K562 (cell line): Measurements from ENCODE around the gene TARM1. TPM values are rescaled to one million over a fixed set of nuclear protein-coding genes. Genes with fewer than 3 reads are reported as not detected.

Experiments
- BHLHE40 ChIP-seq: IDR thresholded peaks from 2 replicates; pipeline ENCODE4 v1.6.1; 2011; ENCODE audit warnings: low read length, improper control_type of control experiment
- BMI1 ChIP-seq: fragments of 150-350 bp; IDR thresholded peaks from 2 replicates; pipeline ENCODE4 v1.6.1; 2014; ENCODE audit warnings: low read length
- CBX2 ChIP-seq: fragments of 200-600 bp; sonication (generic); IDR thresholded peaks from one replicate; pipeline ENCODE4 v1.6.1; 2012; ENCODE audit warnings: mild to moderate bottlenecking, low read length, inconsistent platforms; ENCODE audit not compliant: insufficient read depth, poor library complexity, severe bottlenecking
- DDX20 ChIP-seq: fragments of 450-650 bp; IDR thresholded peaks from 2 replicates; pipeline ENCODE4 v1.6.1; 2016; ENCODE audit warnings: missing genetic modification characterization, low read depth, mild to moderate bottlenecking, missing compliant biosample characterization, moderate library complexity
- HNRNPK ChIP-seq: fragments of 200-400 bp; formaldehyde crosslinking; IDR thresholded peaks from one replicate; pipeline ENCODE4 v1.6.1; 2018; ENCODE audit warnings: mild to moderate bottlenecking, low read depth, low read length; ENCODE audit not compliant: poor library complexity, severe bottlenecking
- KAT8 ChIP-seq: fragments of 450-650 bp; IDR thresholded peaks from 2 replicates; pipeline ENCODE4 v1.6.1; 2016; ENCODE audit warnings: low read depth, mild to moderate bottlenecking
- LEF1 ChIP-seq: fragments of 450-650 bp; IDR thresholded peaks from 2 replicates; pipeline ENCODE4 v1.6.1; 2016; ENCODE audit warnings: mild to moderate bottlenecking
- MTA2 ChIP-seq: fragments of 450-650 bp; IDR thresholded peaks from 2 replicates; pipeline ENCODE4 v1.6.1; 2016; ENCODE audit warnings: low read depth
- NUFIP1 ChIP-seq: fragments of 450-650 bp; IDR thresholded peaks from 2 replicates; pipeline ENCODE4 v1.6.1; 2018; ENCODE audit not compliant: partially characterized antibody
- POLR2B ChIP-seq: fragments of 450-650 bp; IDR thresholded peaks from 2 replicates; pipeline ENCODE4 v1.6.1; 2018; ENCODE audit warnings: low read depth; ENCODE audit not compliant: partially characterized antibody
- POLR3G ChIP-seq: IDR thresholded peaks from 2 replicates; pipeline ENCODE4 v1.6.1; 2011; ENCODE audit not compliant: insufficient read length, insufficient replicate concordance; ENCODE audit errors: extremely low read depth
- RBM39 ChIP-seq: fragments of 200-400 bp; formaldehyde crosslinking; optimal IDR thresholded peaks from 2 replicates; pipeline ENCODE3; 2018; ENCODE audit warnings: low read depth, low read length
- SAFB ChIP-seq: fragments of 200-400 bp; formaldehyde crosslinking; IDR thresholded peaks from 2 replicates; pipeline ENCODE4 v1.6.1; 2017; ENCODE audit warnings: low read depth, low read length, borderline replicate concordance
- SMARCA4 ChIP-seq: fragments of 450-650 bp; IDR thresholded peaks from 2 replicates; pipeline ENCODE4 v1.6.1; 2016
- TARDBP ChIP-seq: fragments of 450-650 bp; IDR thresholded peaks from 2 replicates; pipeline ENCODE4 v1.6.1; 2016
- TEAD2 ChIP-seq: fragments of 450-650 bp; IDR thresholded peaks from 2 replicates; pipeline ENCODE4 v1.6.1; 2016; ENCODE audit warnings: missing genetic modification characterization, control low read depth, missing compliant biosample characterization
- USF1 ChIP-seq: sonication (generic); formaldehyde crosslinking; IDR thresholded peaks from 2 replicates; pipeline ENCODE4 v1.9.0; 2022; ENCODE audit warnings: mild to moderate bottlenecking, missing genetic modification reagents
- ZBTB17 ChIP-seq: fragments of 450-650 bp; formaldehyde crosslinking; IDR thresholded peaks from 2 replicates; pipeline ENCODE4 v1.4.0; 2020; ENCODE audit warnings: mild to moderate bottlenecking
- ZKSCAN8 ChIP-seq: fragments of 200-800 bp; sonication (Bioruptor generic); IDR thresholded peaks from 2 replicates; pipeline ENCODE4 v1.6.1; 2016; ENCODE audit warnings: missing genetic modification characterization, missing compliant biosample characterization
- ZNF253 ChIP-seq: fragments of 250-450 bp; sonication (Bioruptor Pico); conservative IDR thresholded peaks from 2 replicates; pipeline ENCODE4 v1.6.1; 2021; ENCODE audit warnings: mild to moderate bottlenecking
- ZNF444 ChIP-seq: fragments of 250-450 bp; sonication (Bioruptor Pico); IDR thresholded peaks from 2 replicates; pipeline ENCODE4 v1.4.0; 2020; ENCODE audit warnings: mild to moderate bottlenecking, moderate library complexity
- ZNF699 ChIP-seq: fragments of 250-450 bp; sonication (Bioruptor Pico); IDR thresholded peaks from 2 replicates; pipeline ENCODE4 v1.8.0; 2021; ENCODE audit warnings: mild to moderate bottlenecking, moderate library complexity; ENCODE audit not compliant: insufficient replicate concordance
- polyA plus RNA-seq, 8 experiments: library from polyadenylated mRNA; depleted of rRNA in 4 of 8; stranded (reverse) in 5 of 8; unstranded in 3 of 8; fragments of >200 nt; fragmentation: Nextera tagmentation in 2 of 8; fragmentation: Illumina TruSeq in 1 of 8; extraction: Ambion mirVana in 2 of 8; extraction: Trizol in 1 of 8; gene quantifications; 2 replicates each; pipeline versions ENCODE4 v1.2.1 to v1.2.3, GENCODE V29; 2011 to 2014; ENCODE audit warnings: inconsistent platforms in 1 of 8, missing spikeins in 1 of 8
- total RNA-seq, 7 experiments: library from RNA; depleted of rRNA in 6 of 7; stranded (reverse); fragments of >200 nt in 6 of 7; fragmentation: Illumina TruSeq in 2 of 7; extraction: Trizol in 2 of 7; gene quantifications; 2 replicates each; pipeline versions ENCODE4 v1.2.1 to v1.2.3, GENCODE V29; 2011 to 2021; ENCODE audit warnings: low replicate concordance in 1 of 7
- TF ChIP-seq, protein P1 (sequence below): fragments of 250-450 bp; sonication (Bioruptor Pico); IDR thresholded peaks from 2 replicates; pipeline ENCODE4 v1.8.0; 2022; ENCODE audit warnings: inconsistent platforms
- TF ChIP-seq, protein P2 (sequence below), 2 experiments: fragments of 150-350 bp in 1 of 2; IDR thresholded peaks; 2 replicates each; pipeline ENCODE4 v1.6.1; 2012 to 2016; ENCODE audit warnings: low read depth in 2 of 2, low read length in 2 of 2, mild to moderate bottlenecking in 1 of 2, moderate library complexity in 1 of 2

Gene TARM1
- total and polyA plus RNA-seq, 9 of the 15 experiments (the other 6 are each of a cell fraction or from before 2014, with no cell fraction given) = not detected

GRCh38 chr19:54115109-54116063, 34.2 kb upstream of the TARM1 start, which contains the start of the genes PRPF31 and TFPT (continued):
- TF ChIP-seq DDX20 (tag) (no peak), NUFIP1 (no peak), HNRNPK (no peak), ZKSCAN8 (CRISPR knock-in tag) (no peak; the same call in 1 of the 2 replicates), ZNF444 (CRISPR knock-in tag) (no peak), POLR2B (peak; percentile 92), TEAD2 (tag) (no peak), RBM39 (no peak), ZBTB17 (CRISPR knock-in tag) (peak; percentile 65; the same call in 1 of the 2 replicates), BHLHE40 (peak; percentile 49; the same call in 1 of the 2 replicates), ZNF253 (CRISPR knock-in tag) (no peak), SAFB (no peak), USF1 (no peak; the same call in 1 of the 2 replicates), BMI1 (no peak), POLR3G (no peak), KAT8 (no peak), MTA2 (no peak), LEF1 (peak; percentile 30; the same call in 1 of the 2 replicates), TARDBP (no peak), ZNF699 (no peak), CBX2 (no peak), SMARCA4 (no peak)
- TF ChIP-seq, protein P1, sequence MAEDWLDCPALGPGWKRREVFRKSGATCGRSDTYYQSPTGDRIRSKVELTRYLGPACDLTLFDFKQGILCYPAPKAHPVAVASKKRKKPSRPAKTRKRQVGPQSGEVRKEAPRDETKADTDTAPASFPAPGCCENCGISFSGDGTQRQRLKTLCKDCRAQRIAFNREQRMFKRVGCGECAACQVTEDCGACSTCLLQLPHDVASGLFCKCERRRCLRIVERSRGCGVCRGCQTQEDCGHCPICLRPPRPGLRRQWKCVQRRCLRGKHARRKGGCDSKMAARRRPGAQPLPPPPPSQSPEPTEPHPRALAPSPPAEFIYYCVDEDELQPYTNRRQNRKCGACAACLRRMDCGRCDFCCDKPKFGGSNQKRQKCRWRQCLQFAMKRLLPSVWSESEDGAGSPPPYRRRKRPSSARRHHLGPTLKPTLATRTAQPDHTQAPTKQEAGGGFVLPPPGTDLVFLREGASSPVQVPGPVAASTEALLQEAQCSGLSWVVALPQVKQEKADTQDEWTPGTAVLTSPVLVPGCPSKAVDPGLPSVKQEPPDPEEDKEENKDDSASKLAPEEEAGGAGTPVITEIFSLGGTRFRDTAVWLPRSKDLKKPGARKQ = no peak
- TF ChIP-seq, protein P2, sequence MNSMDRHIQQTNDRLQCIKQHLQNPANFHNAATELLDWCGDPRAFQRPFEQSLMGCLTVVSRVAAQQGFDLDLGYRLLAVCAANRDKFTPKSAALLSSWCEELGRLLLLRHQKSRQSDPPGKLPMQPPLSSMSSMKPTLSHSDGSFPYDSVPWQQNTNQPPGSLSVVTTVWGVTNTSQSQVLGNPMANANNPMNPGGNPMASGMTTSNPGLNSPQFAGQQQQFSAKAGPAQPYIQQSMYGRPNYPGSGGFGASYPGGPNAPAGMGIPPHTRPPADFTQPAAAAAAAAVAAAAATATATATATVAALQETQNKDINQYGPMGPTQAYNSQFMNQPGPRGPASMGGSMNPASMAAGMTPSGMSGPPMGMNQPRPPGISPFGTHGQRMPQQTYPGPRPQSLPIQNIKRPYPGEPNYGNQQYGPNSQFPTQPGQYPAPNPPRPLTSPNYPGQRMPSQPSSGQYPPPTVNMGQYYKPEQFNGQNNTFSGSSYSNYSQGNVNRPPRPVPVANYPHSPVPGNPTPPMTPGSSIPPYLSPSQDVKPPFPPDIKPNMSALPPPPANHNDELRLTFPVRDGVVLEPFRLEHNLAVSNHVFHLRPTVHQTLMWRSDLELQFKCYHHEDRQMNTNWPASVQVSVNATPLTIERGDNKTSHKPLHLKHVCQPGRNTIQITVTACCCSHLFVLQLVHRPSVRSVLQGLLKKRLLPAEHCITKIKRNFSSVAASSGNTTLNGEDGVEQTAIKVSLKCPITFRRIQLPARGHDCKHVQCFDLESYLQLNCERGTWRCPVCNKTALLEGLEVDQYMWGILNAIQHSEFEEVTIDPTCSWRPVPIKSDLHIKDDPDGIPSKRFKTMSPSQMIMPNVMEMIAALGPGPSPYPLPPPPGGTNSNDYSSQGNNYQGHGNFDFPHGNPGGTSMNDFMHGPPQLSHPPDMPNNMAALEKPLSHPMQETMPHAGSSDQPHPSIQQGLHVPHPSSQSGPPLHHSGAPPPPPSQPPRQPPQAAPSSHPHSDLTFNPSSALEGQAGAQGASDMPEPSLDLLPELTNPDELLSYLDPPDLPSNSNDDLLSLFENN (IDR thresholded peaks at IDR 0.05; ENCODE audit: low read depth in 2 of 2, low read length in 2 of 2) = 0 out of 4 replicates have a peak, but pooled peaks of 1 of the 2 experiments have one; percentile 56
